Peyer's patch (tissue), 4 donors: ENCODE results near the gene GRIPAP1.

ENCODE experiments used
- POLR2A ChIP-seq, 2 donors: fragments of 450-650 bp; IDR thresholded peaks; one replicate each; pipeline ENCODE4 v1.5.1; 2017; ENCODE audit warnings: antibody characterized with exemption in 2 of 2, mild to moderate bottlenecking in 2 of 2, moderate library complexity in 2 of 2
- TF ChIP-seq, protein P1 (sequence below), 6 experiments: fragments of 450-650 bp in 4 of 6; fragments of 200-600 bp in 2 of 6; sonication (generic) in 1 of 6; IDR thresholded peaks; one replicate each; pipeline ENCODE4 v1.5.1; 2017 to 2019; ENCODE audit warnings: antibody characterized with exemption in 6 of 6, mild to moderate bottlenecking in 3 of 6, moderate library complexity in 1 of 6

DNA sequence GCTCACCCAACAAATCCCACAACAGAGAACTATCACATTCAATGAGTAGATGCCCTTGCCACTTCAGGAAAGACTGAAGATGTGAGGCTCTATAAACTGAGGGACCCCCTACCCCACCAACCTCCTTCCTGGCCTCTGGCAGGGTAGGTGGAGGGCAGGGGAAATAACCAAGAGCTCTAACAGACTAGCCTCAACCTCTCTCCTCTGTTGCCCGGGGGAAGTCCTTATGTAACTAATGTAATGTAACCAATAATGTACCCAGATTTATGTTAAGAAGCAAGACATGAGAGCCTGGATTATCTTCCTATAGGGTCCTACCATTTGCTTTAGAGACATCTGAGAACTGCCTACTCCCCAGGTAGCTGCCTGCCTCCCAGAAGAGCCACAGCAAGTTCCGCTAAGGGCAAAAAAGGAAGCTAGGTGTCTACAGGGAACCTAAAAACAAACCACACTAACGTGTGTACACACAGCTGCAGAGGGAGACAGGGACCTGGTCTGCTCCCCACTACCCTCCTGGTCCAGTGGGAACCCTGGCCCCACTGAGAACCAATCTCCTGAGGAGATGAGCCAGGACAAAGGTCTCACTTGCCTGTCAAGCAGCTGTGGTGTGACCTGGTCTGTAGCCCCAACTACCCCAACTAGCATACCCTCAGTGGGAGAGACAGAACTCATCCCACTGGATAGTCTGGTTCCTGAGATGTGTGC lies 62.4 kb downstream of the GRIPAP1 start:
- TF ChIP-seq, protein P1, sequence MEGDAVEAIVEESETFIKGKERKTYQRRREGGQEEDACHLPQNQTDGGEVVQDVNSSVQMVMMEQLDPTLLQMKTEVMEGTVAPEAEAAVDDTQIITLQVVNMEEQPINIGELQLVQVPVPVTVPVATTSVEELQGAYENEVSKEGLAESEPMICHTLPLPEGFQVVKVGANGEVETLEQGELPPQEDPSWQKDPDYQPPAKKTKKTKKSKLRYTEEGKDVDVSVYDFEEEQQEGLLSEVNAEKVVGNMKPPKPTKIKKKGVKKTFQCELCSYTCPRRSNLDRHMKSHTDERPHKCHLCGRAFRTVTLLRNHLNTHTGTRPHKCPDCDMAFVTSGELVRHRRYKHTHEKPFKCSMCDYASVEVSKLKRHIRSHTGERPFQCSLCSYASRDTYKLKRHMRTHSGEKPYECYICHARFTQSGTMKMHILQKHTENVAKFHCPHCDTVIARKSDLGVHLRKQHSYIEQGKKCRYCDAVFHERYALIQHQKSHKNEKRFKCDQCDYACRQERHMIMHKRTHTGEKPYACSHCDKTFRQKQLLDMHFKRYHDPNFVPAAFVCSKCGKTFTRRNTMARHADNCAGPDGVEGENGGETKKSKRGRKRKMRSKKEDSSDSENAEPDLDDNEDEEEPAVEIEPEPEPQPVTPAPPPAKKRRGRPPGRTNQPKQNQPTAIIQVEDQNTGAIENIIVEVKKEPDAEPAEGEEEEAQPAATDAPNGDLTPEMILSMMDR (IDR thresholded peaks at IDR 0.05): no peak
- TF ChIP-seq POLR2A (IDR thresholded peaks at IDR 0.05): no peak
